Measurements from ENCODE around the gene CLIC1. TPM values are rescaled to one million over a fixed set of nuclear protein-coding genes. Genes with fewer than 3 reads are reported as not detected.

The CLIC1 gene
- total RNA-seq, 1 experiment from 2014 or later = 431 TPM

DNA sequence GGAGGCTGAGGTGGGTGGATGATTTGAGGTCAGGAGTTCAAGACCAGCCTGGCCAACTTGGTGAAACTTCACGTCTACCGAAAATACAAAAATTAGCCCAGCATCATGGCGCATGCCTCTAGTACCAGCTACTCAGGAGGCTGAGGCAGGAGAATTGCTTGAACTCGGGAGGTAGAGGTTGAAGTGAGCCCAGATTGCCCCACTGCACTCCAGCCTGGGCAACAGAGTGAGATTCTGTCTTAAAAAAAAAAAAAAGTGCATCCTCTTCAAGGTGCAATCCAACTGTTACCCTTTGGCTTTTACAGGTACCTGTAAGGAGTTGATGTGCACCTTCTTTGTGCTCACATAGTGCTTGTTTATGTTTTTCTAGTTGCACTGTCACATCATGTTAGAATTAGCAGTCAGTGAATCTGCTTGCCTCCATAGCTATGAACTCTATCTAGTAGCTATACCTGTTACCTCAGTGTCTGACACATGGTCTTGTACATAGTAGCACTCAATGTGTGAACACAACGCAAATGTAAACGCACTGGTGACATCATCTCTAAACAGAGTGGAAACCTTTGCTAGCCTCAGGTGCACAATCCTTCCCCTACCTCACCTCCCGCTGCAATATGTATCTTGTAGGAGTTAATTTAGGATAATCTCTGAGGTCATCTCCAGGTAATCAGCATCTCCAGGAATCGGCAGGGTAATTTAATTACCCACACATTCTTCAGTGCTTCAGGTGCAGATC is 13.1 kb upstream of the CLIC1 start:
- TF ChIP-seq, protein P1, sequence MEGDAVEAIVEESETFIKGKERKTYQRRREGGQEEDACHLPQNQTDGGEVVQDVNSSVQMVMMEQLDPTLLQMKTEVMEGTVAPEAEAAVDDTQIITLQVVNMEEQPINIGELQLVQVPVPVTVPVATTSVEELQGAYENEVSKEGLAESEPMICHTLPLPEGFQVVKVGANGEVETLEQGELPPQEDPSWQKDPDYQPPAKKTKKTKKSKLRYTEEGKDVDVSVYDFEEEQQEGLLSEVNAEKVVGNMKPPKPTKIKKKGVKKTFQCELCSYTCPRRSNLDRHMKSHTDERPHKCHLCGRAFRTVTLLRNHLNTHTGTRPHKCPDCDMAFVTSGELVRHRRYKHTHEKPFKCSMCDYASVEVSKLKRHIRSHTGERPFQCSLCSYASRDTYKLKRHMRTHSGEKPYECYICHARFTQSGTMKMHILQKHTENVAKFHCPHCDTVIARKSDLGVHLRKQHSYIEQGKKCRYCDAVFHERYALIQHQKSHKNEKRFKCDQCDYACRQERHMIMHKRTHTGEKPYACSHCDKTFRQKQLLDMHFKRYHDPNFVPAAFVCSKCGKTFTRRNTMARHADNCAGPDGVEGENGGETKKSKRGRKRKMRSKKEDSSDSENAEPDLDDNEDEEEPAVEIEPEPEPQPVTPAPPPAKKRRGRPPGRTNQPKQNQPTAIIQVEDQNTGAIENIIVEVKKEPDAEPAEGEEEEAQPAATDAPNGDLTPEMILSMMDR (conservative IDR thresholded peaks at IDR 0.05; ENCODE audit: low read depth, low read length) = no peak
- TF ChIP-seq EZH2 (IDR thresholded peaks at IDR 0.05; ENCODE audit: borderline replicate concordance, low read depth, low read length, poor library complexity, severe bottlenecking) = no peak
- POLR2A ChIA-PET (ENCODE audit: low non-redundant PET) = no interaction called here

DNA sequence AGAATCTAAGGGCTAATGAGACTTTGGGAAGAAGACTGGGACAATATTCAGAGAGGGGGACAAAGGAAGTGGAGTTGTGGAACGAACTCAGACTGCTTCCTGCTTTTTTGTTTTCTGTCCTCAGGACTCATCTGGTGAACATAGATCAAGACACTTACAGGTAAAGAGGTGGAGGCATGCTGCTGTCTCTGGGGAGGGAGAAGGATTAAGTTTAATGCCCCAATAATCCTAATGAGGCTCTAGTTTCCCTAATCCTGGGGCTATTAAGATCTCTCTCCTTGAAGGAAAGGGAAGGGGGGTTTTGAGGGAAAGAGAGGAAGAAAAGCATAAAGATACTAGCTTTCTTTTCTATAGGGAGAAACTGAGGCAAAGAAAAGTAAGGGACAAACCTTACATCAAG is 8.1 kb upstream of the CLIC1 start:
- peaks cover 48% of the 10 kb centered on the region for H3K36me3 ChIP-seq (ENCODE audit: insufficient read depth, low read length, poor library complexity, severe bottlenecking)
- ChIA-PET POLR2A (ENCODE audit: low non-redundant PET) (no interaction called here), CTCF (no interaction called here)
- H3K27me3 ChIP-seq (replicated peaks; ENCODE audit: insufficient read depth, low read depth, low read length, poor library complexity) = no peaks in the 10 kb centered on the region
- BruUV-seq (replicated peaks) = no TSS peak
- H3K27ac ChIP-seq (ENCODE audit: low read depth, low read length, poor library complexity, severe bottlenecking) = peak overlapping the region; percentile 57
- H3K9me3 ChIP-seq (ENCODE audit: low read depth, low read length, poor library complexity, severe bottlenecking) = no peaks in the 10 kb centered on the region
- no peak overlapping the region for H3K4me3 ChIP-seq (ENCODE audit: low read depth, low read length, poor library complexity, severe bottlenecking)
- peaks cover 7% of the 10 kb centered on the region for H3K4me1 ChIP-seq (ENCODE audit: insufficient read depth, low read length, poor library complexity, severe bottlenecking)
- intact Hi-C loops (cut with micrococcal nuclease; ENCODE audit: unreplicated experiment) = no loop called here
- no peak for TF ChIP-seq EZH2 (IDR thresholded peaks at IDR 0.05; ENCODE audit: borderline replicate concordance, low read depth, low read length, poor library complexity, severe bottlenecking)
- TF ChIP-seq, protein P1 (conservative IDR thresholded peaks at IDR 0.05; ENCODE audit: low read depth, low read length) = no peak
- no peak for DNase-seq (ENCODE audit: low spot score)

More for the DNA sequence above, 13.1 kb upstream of the CLIC1 start:
- no TSS peak for BruUV-seq (replicated peaks)
- Histone ChIP-seq H3K4me3 (ENCODE audit: low read depth, low read length, poor library complexity, severe bottlenecking) (no peak overlapping the region), H3K36me3 (ENCODE audit: insufficient read depth, low read length, poor library complexity, severe bottlenecking) (peaks cover 24% of the 10 kb centered on the region), H3K9me3 (ENCODE audit: low read depth, low read length, poor library complexity, severe bottlenecking) (no peaks in the 10 kb centered on the region), H3K27ac (ENCODE audit: low read depth, low read length, poor library complexity, severe bottlenecking) (no peak overlapping the region), H3K27me3 (replicated peaks; ENCODE audit: insufficient read depth, low read depth, low read length, poor library complexity) (no peaks in the 10 kb centered on the region), H3K4me1 (ENCODE audit: insufficient read depth, low read length, poor library complexity, severe bottlenecking) (no peaks in the 10 kb centered on the region)
- no peak for DNase-seq (ENCODE audit: low spot score)
- intact Hi-C loops (cut with micrococcal nuclease; ENCODE audit: unreplicated experiment) = no loop called here
- CTCF ChIA-PET = no interaction called here

DNA sequence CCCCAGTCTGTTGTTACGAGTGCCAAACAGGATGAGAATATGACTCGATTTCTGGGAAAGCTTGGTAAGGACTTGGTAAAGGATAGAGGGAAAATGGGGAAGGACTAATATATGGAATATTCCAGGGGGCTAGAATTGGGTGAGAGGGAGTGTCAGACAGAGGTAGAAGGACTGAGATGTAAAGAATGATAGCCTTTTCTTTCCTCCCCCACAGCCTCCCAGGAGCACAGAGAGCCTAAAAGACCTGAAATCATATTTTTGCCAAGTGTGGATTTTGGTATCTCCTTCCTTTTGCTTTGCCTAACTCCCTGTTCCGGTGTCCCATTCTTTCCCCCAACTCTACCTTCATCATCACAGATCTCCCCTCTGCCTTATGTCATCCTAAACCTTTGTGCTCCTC is 6.6 kb upstream of the CLIC1 start:
- no peaks in the 10 kb centered on the region for H3K27me3 ChIP-seq (replicated peaks; ENCODE audit: insufficient read depth, low read depth, low read length, poor library complexity)
- TF ChIP-seq, protein P1 (conservative IDR thresholded peaks at IDR 0.05; ENCODE audit: low read depth, low read length) = no peak
- TF ChIP-seq EZH2 (IDR thresholded peaks at IDR 0.05; ENCODE audit: borderline replicate concordance, low read depth, low read length, poor library complexity, severe bottlenecking) = no peak
- no peak overlapping the region for H3K4me3 ChIP-seq (ENCODE audit: low read depth, low read length, poor library complexity, severe bottlenecking)
- BruUV-seq (replicated peaks) = no TSS peak
- H3K27ac ChIP-seq (ENCODE audit: low read depth, low read length, poor library complexity, severe bottlenecking) = peak overlapping the region; percentile 57
- CTCF ChIA-PET = no interaction called here
- no peaks in the 10 kb centered on the region for H3K9me3 ChIP-seq (ENCODE audit: low read depth, low read length, poor library complexity, severe bottlenecking)
- DNase-seq (ENCODE audit: low spot score) = no peak
- H3K36me3 ChIP-seq (ENCODE audit: insufficient read depth, low read length, poor library complexity, severe bottlenecking) = peaks cover 44% of the 10 kb centered on the region
- intact Hi-C loops (cut with micrococcal nuclease; ENCODE audit: unreplicated experiment) = no loop called here
- H3K4me1 ChIP-seq (ENCODE audit: insufficient read depth, low read length, poor library complexity, severe bottlenecking) = peaks cover 21% of the 10 kb centered on the region
- POLR2A ChIA-PET (ENCODE audit: low non-redundant PET) = no interaction called here

Data from A673 (cell line).